ENCODE data around the gene BICDL1. TPM values are rescaled to one million over a fixed set of nuclear protein-coding genes. Genes with fewer than 3 reads are reported as not detected.

The BICDL1 gene
- total and polyA plus RNA-seq, 2 of the 4 experiments (the other 2 are of a cell fraction): not detected

DNA sequence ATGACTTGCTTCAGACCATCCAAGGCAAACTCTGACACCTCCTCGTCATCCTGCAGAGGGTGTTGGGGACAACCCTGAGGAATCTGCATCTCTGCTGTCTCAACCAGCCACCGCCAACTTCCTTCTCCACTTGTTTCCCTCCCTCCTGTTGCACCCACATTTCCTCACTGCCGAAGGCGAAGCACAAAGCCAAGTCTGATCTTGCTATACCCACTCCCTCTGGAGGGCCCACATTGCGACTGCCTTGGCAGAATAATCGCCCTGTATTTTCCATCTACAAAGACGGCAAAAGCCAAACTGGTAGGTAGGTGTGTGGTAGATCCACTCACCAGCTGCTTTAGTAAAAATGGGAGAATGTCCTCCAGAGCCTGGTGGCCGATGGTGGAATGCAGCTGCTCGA, 149.3 kb downstream of the BICDL1 start:
- Histone ChIP-seq H3K4me2 (ENCODE audit: low read depth, low read length) (no peak overlapping the region), H3K9ac (ENCODE audit: low read depth, low read length) (no peak overlapping the region), H3K9me3 (ENCODE audit: control insufficient read depth, insufficient read depth, low read length) (no peaks in the 10 kb centered on the region), H2AK9ac (replicated peaks; ENCODE audit: low read depth, low read length, poor library complexity) (no peak overlapping the region), H2BK5ac (ENCODE audit: low read depth, low read length, poor library complexity, severe bottlenecking) (no peak overlapping the region), H4K20me1 (ENCODE audit: insufficient read depth, low read length) (peaks cover 19% of the 10 kb centered on the region), H3K4me3 (ENCODE audit: insufficient read depth, low read depth, low read length) (no peak overlapping the region), H2AK5ac (ENCODE audit: low read depth, low read length) (no peak overlapping the region), H4K8ac (ENCODE audit: low read depth in 2 of 2, low read length in 2 of 2) (no peak overlapping the region), H3K27ac (ENCODE audit: insufficient read depth, low read length) (no peak overlapping the region), H3K79me1 (ENCODE audit: low read depth in 1 of 2, low read length in 2 of 2) (peaks cover 19 to 58% of the 10 kb centered on the region in 2 experiments), H3K23ac (ENCODE audit: low read depth, low read length) (no peak overlapping the region), H2AFZ (replicated peaks; ENCODE audit: low read length, poor library complexity) (no peak overlapping the region), H2BK15ac (ENCODE audit: low read depth, low read length) (no peak overlapping the region), H3K36me3 (ENCODE audit: control insufficient read depth, insufficient read depth, low read length) (peaks cover 82% of the 10 kb centered on the region), H2BK120ac (ENCODE audit: low read depth, low read length) (no peak overlapping the region), H3K18ac (ENCODE audit: low read depth, low read length) (no peak overlapping the region), H4K5ac (ENCODE audit: low read depth, low read length) (no peak overlapping the region), H3K27me3 (ENCODE audit: control insufficient read depth, insufficient read depth, low read length) (no peaks in the 10 kb centered on the region), H3K14ac (replicated peaks; ENCODE audit: low read depth, low read length) (no peak overlapping the region), H4K91ac (ENCODE audit: insufficient read depth, low read depth, low read length) (no peak overlapping the region), H3K4ac (ENCODE audit: low read depth, low read length) (no peak overlapping the region), H3K9me1 (ENCODE audit: insufficient read depth, low read length) (peaks cover 28% of the 10 kb centered on the region), H2BK20ac (ENCODE audit: low read depth, low read length) (no peak overlapping the region), H3K4me1 (ENCODE audit: control insufficient read depth, insufficient read depth, low read length) (peaks cover 11% of the 10 kb centered on the region), H3K56ac (ENCODE audit: extremely low read depth, insufficient read depth, low read length) (no peak overlapping the region)
- no peak for ATAC-seq (ENCODE audit: low read depth)
- intact Hi-C loops (cut with micrococcal nuclease) (no loop called here), dilution Hi-C loops (cut with HindIII; ENCODE audit: low sequenced_read_pairs, unreplicated experiment) (no loop called here), in situ Hi-C loops (cut with MboI; ENCODE audit: low sequenced_read_pairs) (no loop called here)
- BruUV-seq (replicated peaks): no TSS peak
- ChIA-PET CTCF (no interaction called here), POLR2A (ENCODE audit: unreplicated experiment) (no interaction called here)
- TF ChIP-seq, protein P1, sequence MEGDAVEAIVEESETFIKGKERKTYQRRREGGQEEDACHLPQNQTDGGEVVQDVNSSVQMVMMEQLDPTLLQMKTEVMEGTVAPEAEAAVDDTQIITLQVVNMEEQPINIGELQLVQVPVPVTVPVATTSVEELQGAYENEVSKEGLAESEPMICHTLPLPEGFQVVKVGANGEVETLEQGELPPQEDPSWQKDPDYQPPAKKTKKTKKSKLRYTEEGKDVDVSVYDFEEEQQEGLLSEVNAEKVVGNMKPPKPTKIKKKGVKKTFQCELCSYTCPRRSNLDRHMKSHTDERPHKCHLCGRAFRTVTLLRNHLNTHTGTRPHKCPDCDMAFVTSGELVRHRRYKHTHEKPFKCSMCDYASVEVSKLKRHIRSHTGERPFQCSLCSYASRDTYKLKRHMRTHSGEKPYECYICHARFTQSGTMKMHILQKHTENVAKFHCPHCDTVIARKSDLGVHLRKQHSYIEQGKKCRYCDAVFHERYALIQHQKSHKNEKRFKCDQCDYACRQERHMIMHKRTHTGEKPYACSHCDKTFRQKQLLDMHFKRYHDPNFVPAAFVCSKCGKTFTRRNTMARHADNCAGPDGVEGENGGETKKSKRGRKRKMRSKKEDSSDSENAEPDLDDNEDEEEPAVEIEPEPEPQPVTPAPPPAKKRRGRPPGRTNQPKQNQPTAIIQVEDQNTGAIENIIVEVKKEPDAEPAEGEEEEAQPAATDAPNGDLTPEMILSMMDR (conservative IDR thresholded peaks at IDR 0.05; ENCODE audit: low read depth, low read length): no peak
- TF ChIP-seq BHLHE40 (IDR thresholded peaks at IDR 0.05; ENCODE audit: low read depth, low read length): no peak
- TF ChIP-seq, protein P2, sequence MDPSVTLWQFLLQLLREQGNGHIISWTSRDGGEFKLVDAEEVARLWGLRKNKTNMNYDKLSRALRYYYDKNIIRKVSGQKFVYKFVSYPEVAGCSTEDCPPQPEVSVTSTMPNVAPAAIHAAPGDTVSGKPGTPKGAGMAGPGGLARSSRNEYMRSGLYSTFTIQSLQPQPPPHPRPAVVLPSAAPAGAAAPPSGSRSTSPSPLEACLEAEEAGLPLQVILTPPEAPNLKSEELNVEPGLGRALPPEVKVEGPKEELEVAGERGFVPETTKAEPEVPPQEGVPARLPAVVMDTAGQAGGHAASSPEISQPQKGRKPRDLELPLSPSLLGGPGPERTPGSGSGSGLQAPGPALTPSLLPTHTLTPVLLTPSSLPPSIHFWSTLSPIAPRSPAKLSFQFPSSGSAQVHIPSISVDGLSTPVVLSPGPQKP (IDR thresholded peaks at IDR 0.05; ENCODE audit: borderline replicate concordance, low read depth, low read length): no peak
- TF ChIP-seq MAFK (IDR thresholded peaks at IDR 0.05; ENCODE audit: low read depth, low read length): no peak
- WGBS, 2 experiments (ENCODE audit: extremely low coverage in 2 of 2, insufficient read length in 1 of 2): no CpG with 5 or more reads among the region's 9 CpGs
- no peak for DNase-seq

Measured in IMR-90 (cell line).